B cell (primary cell): ENCODE measurements around the gene GSDMA. TPM values are rescaled to one million over a fixed set of nuclear protein-coding genes. Genes with fewer than 3 reads are reported as not detected.

Experiments
- ATAC-seq: fragments of 200-7000 bp; cut with Tn5 transposase; one replicate; pipeline ENCODE4 v1.10.0; 2021; ENCODE audit warnings: low read depth, mild to moderate bottlenecking, moderate number of reproducible peaks, moderate library complexity
- CTCF ChIA-PET: fragments of 350-600 bp; sonication (Branson Sonifier 250); formaldehyde crosslinking; loops from one replicate; lab custom pipeline; 2021; ENCODE audit warnings: antibody characterized with exemption, inconsistent platforms; lab: Charles Lee
- POLR2A ChIA-PET: fragments of 350-600 bp; sonication (Branson Sonifier 250); formaldehyde crosslinking; loops from one replicate; lab custom pipeline; 2021; ENCODE audit warnings: antibody characterized with exemption; lab: Charles Lee
- DNase-seq: peaks from one replicate; pipeline ENCODE4 v3.0.0; 2013
- H2AFZ ChIP-seq: 2 replicates; pipeline ENCODE4 v1.6.1; 2012; ENCODE audit warnings: mild to moderate bottlenecking, low read depth, low read length; ENCODE audit not compliant: insufficient read depth, poor library complexity, severe bottlenecking
- H3K27ac ChIP-seq, 2 donors: 1 replicate in 1 of 2; 2 replicates in 1 of 2; pipeline ENCODE4 v1.5.1; 2012 to 2013; ENCODE audit warnings: low read length in 2 of 2, mild to moderate bottlenecking in 2 of 2, moderate library complexity in 1 of 2
- H3K27me3 ChIP-seq, 4 experiments: fragments of 200-600 bp in 1 of 4; sonication (generic) in 1 of 4; replicated peaks in 1 of 4; 1 replicate in 2 of 4; 2 replicates in 2 of 4; pipeline versions ENCODE4 v1.6.1 to v1.7.0; 2013 to 2016; ENCODE audit warnings: low read length in 3 of 4, mild to moderate bottlenecking in 2 of 4, mixed read lengths in 1 of 4, moderate library complexity in 1 of 4; ENCODE audit not compliant: insufficient read depth in 4 of 4, control insufficient read depth in 3 of 4; ENCODE audit errors: control extremely low read depth in 1 of 4
- H3K36me3 ChIP-seq, 2 experiments: replicated peaks in 1 of 2; 1 replicate in 1 of 2; 2 replicates in 1 of 2; pipeline versions ENCODE4 v1.6.1 to v1.7.1; 2013; ENCODE audit warnings: low read length in 1 of 2; ENCODE audit not compliant: insufficient read depth in 2 of 2, control insufficient read depth in 1 of 2; ENCODE audit errors: control extremely low read depth in 1 of 2, extremely low read depth in 1 of 2
- H3K4me1 ChIP-seq, 2 donors: fragments of 200-600 bp in 1 of 2; sonication (generic) in 1 of 2; 1 replicate in 1 of 2; 2 replicates in 1 of 2; pipeline versions ENCODE4 v1.5.1 to v1.6.1; 2013 to 2017; ENCODE audit warnings: low read length in 2 of 2; ENCODE audit not compliant: control insufficient read depth in 2 of 2, insufficient read depth in 2 of 2
- H3K4me2 ChIP-seq: replicated peaks from 2 replicates; pipeline ENCODE3; 2012; ENCODE audit warnings: mild to moderate bottlenecking, low read depth, low read length; ENCODE audit not compliant: poor library complexity, severe bottlenecking
- H3K4me3 ChIP-seq, 5 experiments: fragments of 200-600 bp in 1 of 5; sonication (generic) in 1 of 5; 1 replicate in 3 of 5; 2 replicates in 2 of 5; pipeline versions ENCODE4 v1.5.1 to v1.7.0; 2011 to 2016; ENCODE audit warnings: low read length in 4 of 5, mild to moderate bottlenecking in 4 of 5, low read depth in 2 of 5, control low read depth in 1 of 5, moderate library complexity in 1 of 5; ENCODE audit not compliant: insufficient read depth in 1 of 5; ENCODE audit errors: control extremely low read depth in 1 of 5, extremely low read depth in 1 of 5
- H3K79me2 ChIP-seq: fragments of 200-600 bp; sonication (generic); one replicate; pipeline ENCODE4 v1.6.0; 2016; ENCODE audit warnings: low read length; ENCODE audit not compliant: control insufficient read depth, insufficient read depth
- H3K9ac ChIP-seq: fragments of 200-600 bp; sonication (generic); 2 replicates; pipeline ENCODE4 v1.6.1; 2017; ENCODE audit warnings: mild to moderate bottlenecking, low read length, moderate library complexity
- H3K9me3 ChIP-seq, 3 donors: one replicate each; pipeline versions ENCODE4 v1.6.1 to v1.7.1; 2013; ENCODE audit warnings: low read length in 2 of 3; ENCODE audit not compliant: control insufficient read depth in 2 of 3, insufficient read depth in 1 of 3; ENCODE audit errors: control extremely low read depth in 1 of 3
- H4K20me1 ChIP-seq: 2 replicates; pipeline ENCODE4 v1.6.0; 2012; ENCODE audit warnings: mild to moderate bottlenecking, low read length; ENCODE audit not compliant: insufficient read depth, control insufficient read depth, poor library complexity, severe bottlenecking
- H3K27ac Mint-ChIP-seq: one replicate; pipeline ENCODE4 v1.8.0; 2021; ENCODE audit warnings: mixed read lengths
- H3K27me3 Mint-ChIP-seq: one replicate; pipeline ENCODE4 v1.8.0; 2021; ENCODE audit warnings: mixed read lengths
- H3K4me1 Mint-ChIP-seq: one replicate; pipeline ENCODE4 v1.8.0; 2021; ENCODE audit warnings: mixed read lengths
- H3K4me3 Mint-ChIP-seq: one replicate; pipeline ENCODE4 v1.8.0; 2021; ENCODE audit warnings: mixed read lengths
- H3K9me3 Mint-ChIP-seq: one replicate; pipeline ENCODE4 v1.8.0; 2022; ENCODE audit warnings: mixed read lengths; ENCODE audit not compliant: insufficient read depth
- CTCF ChIP-seq: fragments of 200-600 bp; IDR thresholded peaks from one replicate; pipeline ENCODE4 v1.8.0; 2022; ENCODE audit warnings: antibody characterized with exemption, mild to moderate bottlenecking
- EZH2 ChIP-seq: IDR thresholded peaks from 2 replicates; pipeline ENCODE4 v1.6.1; 2012; ENCODE audit warnings: borderline replicate concordance, low read depth, mild to moderate bottlenecking, moderate library complexity, low read length; ENCODE audit not compliant: insufficient read depth, poor library complexity, severe bottlenecking
- WGBS: methylation state at CpG from one replicate; pipeline ENCODE4 v1.1.5; 2013; ENCODE audit warnings: missing lambda C conversion rate; ENCODE audit not compliant: insufficient coverage; 5-methylcytosine and 5-hydroxymethylcytosine counted together
- intact Hi-C: fragments of 100-400 bp; cut with micrococcal nuclease; formaldehyde crosslinking; loops from one replicate; pipeline ENCODE4 v1.10.0; 2022
- polyA plus RNA-seq: library from polyadenylated mRNA; depleted of rRNA; stranded (reverse); fragments of >200 nt; gene quantifications from 2 replicates; pipeline ENCODE4 v1.2.3, GENCODE V29; 2012
- total RNA-seq, 2 donors: library from RNA; stranded (reverse); fragments of 120-200 nt in 1 of 2; gene quantifications; 1 replicate in 1 of 2; 2 replicates in 1 of 2; pipeline versions ENCODE4 v1.2.3 to v1.2.4, GENCODE V29; 2013 to 2022

The GSDMA gene
- total and polyA plus RNA-seq, 2 donors (not counting 1 experiment from before 2014, with no cell fraction given), result 0.09 TPM; not detected in 1

GRCh38 chr17:40022961-40023541, 60.2 kb downstream of the GSDMA start:
- H3K4me2 ChIP-seq, result no peak overlapping the region
- ATAC-seq (no peak), DNase-seq (no peak)
- ChIA-PET POLR2A (interaction anchor here (0.5 kb wide), 1 partner anchor 84 kb away, joined by 3 read pairs; no protein-coding TSS in a partner anchor), CTCF (no interaction called here)
- no peak overlapping the region for H3K4me3 ChIP-seq
- H3K9ac ChIP-seq, result no peak overlapping the region
- no peak overlapping the region for H3K27ac Mint-ChIP-seq
- WGBS, result 97% methylated on average over 16 of the region's 19 CpGs
- peaks cover 0 to 74% of the 10 kb centered on the region in 2 experiments for H3K36me3 ChIP-seq
- intact Hi-C loops, result no loop called here
- H3K27ac ChIP-seq, result no peak overlapping the region
- no peak overlapping the region for H2AFZ ChIP-seq
- H3K79me2 ChIP-seq, result no peaks in the 10 kb centered on the region
- peaks cover 4% of the 10 kb centered on the region for H3K4me1 Mint-ChIP-seq
- H3K9me3 ChIP-seq, result no peaks in the 10 kb centered on the region
- H3K9me3 Mint-ChIP-seq, result no peaks in the 10 kb centered on the region
- H3K27me3 ChIP-seq, result no peaks in the 10 kb centered on the region
- H3K4me1 ChIP-seq, result peaks cover 0 to 5% of the 10 kb centered on the region in 2 donors
- H3K4me3 Mint-ChIP-seq, result no peak overlapping the region
- TF ChIP-seq EZH2 (no peak), CTCF (no peak)
- H4K20me1 ChIP-seq, result no peaks in the 10 kb centered on the region
- H3K27me3 Mint-ChIP-seq, result no peaks in the 10 kb centered on the region

GRCh38 chr17:40023590-40024292, 60.9 kb downstream of the GSDMA start:
- Histone ChIP-seq H3K79me2 (no peaks in the 10 kb centered on the region), H3K27ac (no peak overlapping the region), H3K36me3 (peaks cover 0 to 74% of the 10 kb centered on the region in 2 experiments), H3K27me3 (no peaks in the 10 kb centered on the region), H3K4me2 (no peak overlapping the region), H2AFZ (no peak overlapping the region), H4K20me1 (no peaks in the 10 kb centered on the region), H3K4me3 (no peak overlapping the region), H3K9me3 (no peaks in the 10 kb centered on the region), H3K4me1 (peaks cover 0 to 5% of the 10 kb centered on the region in 2 donors), H3K9ac (no peak overlapping the region)
- H3K9me3 Mint-ChIP-seq, result no peaks in the 10 kb centered on the region
- H3K4me1 Mint-ChIP-seq, result peaks cover 4% of the 10 kb centered on the region
- TF ChIP-seq EZH2 (no peak), CTCF (no peak)
- no peak overlapping the region for H3K27ac Mint-ChIP-seq
- no peak overlapping the region for H3K4me3 Mint-ChIP-seq
- DNase-seq, result no peak
- no peaks in the 10 kb centered on the region for H3K27me3 Mint-ChIP-seq
- intact Hi-C loops, result no loop called here
- ChIA-PET CTCF (interaction anchor here (0.6 to 5.9 kb wide), 3 partner anchors 10 to 116 kb away, joined by 3 to 55 read pairs (median 52); partner anchors contain the start of genes CASC3 and CSF3), POLR2A (no interaction called here)
- WGBS, result 79% methylated on average over 2 of the region's 10 CpGs
- no peak for ATAC-seq
